Inflammatory macrophage treated with lipopolysaccharide for 1 hour (primary cell): Measurements from ENCODE around the gene CDCA4.

Experiments used
- DNase-seq, 2 donors: peaks; one replicate each; pipeline ENCODE4 v3.0.0-alpha.2; 2020 to 2022

The CDCA4 gene

GRCh38 chr14:104985675-104986486, 35.0 kb downstream of the CDCA4 start, which contains the start of gene CLBA1:
Gene CLBA1 (plus strand): TSS chr14:104985788. CDS start chr14:104986432, 644 bp downstream.
- DNase-seq = peak; percentile 86 to 89

- DNase-seq = no peak
Observed at GRCh38 chr14:104984056-104984894, 36.6 kb downstream of the CDCA4 start.

GRCh38 chr14:104983231-104983721, 37.6 kb downstream of the CDCA4 start:
- DNase-seq = no peak

- peak in 1 of 2 donors; percentile 10 for DNase-seq
Observed at GRCh38 chr14:104982548-104983230, 38.2 kb downstream of the CDCA4 start.

- no peak for DNase-seq
Observed at GRCh38 chr14:104981699-104982541, 39.0 kb downstream of the CDCA4 start.

- DNase-seq = no peak
Observed at GRCh38 chr14:104980611-104981531, 40.0 kb downstream of the CDCA4 start.

GRCh38 chr14:104979758-104980610, 40.9 kb downstream of the CDCA4 start:
- DNase-seq = no peak

- DNase-seq = no peak
Observed at GRCh38 chr14:104978746-104979691, 41.9 kb downstream of the CDCA4 start.

GRCh38 chr14:104977681-104978653, 42.9 kb downstream of the CDCA4 start, which contains the start of gene AHNAK2:
Gene AHNAK2 (minus strand): TSS chr14:104978374. CDS start chr14:104978237, 137 bp downstream.
- DNase-seq = peak; percentile 62 to 69

- DNase-seq = no peak
Observed at GRCh38 chr14:104977008-104977680, 43.7 kb downstream of the CDCA4 start.

GRCh38 chr14:104976198-104977007, 44.5 kb downstream of the CDCA4 start:
- DNase-seq = peak; percentile 66 to 92

GRCh38 chr14:104975481-104976197, 45.2 kb downstream of the CDCA4 start:
- peak in 1 of 2 donors; percentile 8 for DNase-seq

- DNase-seq = no peak
Observed at GRCh38 chr14:104974665-104975390, 46.1 kb downstream of the CDCA4 start.

GRCh38 chr14:104974146-104974541, 46.7 kb downstream of the CDCA4 start:
- no peak for DNase-seq
